Kidney (tissue), 14 donors: ENCODE results near the gene FAM89B. TPM values are rescaled to one million over a fixed set of nuclear protein-coding genes. Genes with fewer than 3 reads are reported as not detected.

ENCODE experiments used
- DNase-seq, 5 donors: peaks; one replicate each; pipeline ENCODE4 v3.0.0-alpha.2; 2013 to 2020
- FAIRE-seq: peaks from 2 replicates; lab custom pipeline; 2012; peaks lifted over from hg19 to GRCh38; lab: Jason Lieb, UNC
- H3K27ac ChIP-seq, 2 donors: one replicate each; pipeline ENCODE4 v1.7.0; 2013; ENCODE audit warnings: low read depth in 2 of 2, low read length in 2 of 2, inconsistent platforms in 1 of 2
- H3K27me3 ChIP-seq: one replicate; pipeline ENCODE4 v1.7.1; 2013; ENCODE audit warnings: low read length, inconsistent platforms; ENCODE audit not compliant: control insufficient read depth, insufficient read depth
- H3K36me3 ChIP-seq, 3 donors: one replicate each; pipeline versions ENCODE4 v1.7.0 to v1.7.1; 2013; ENCODE audit warnings: low read length in 3 of 3, control low read depth in 1 of 3, inconsistent platforms in 1 of 3; ENCODE audit not compliant: insufficient read depth in 3 of 3, control insufficient read depth in 2 of 3
- H3K4me1 ChIP-seq, 3 donors: one replicate each; pipeline versions ENCODE4 v1.7.0 to v1.7.1; 2013; ENCODE audit warnings: low read length in 3 of 3, inconsistent platforms in 1 of 3, low read depth in 1 of 3; ENCODE audit not compliant: control insufficient read depth in 2 of 3, insufficient read depth in 2 of 3
- H3K4me3 ChIP-seq, 3 donors: one replicate each; pipeline versions ENCODE4 v1.7.0 to v1.8.1; 2013; ENCODE audit warnings: low read length in 3 of 3, control low read depth in 1 of 3, inconsistent platforms in 1 of 3
- H3K9ac ChIP-seq, 3 donors: one replicate each; pipeline versions ENCODE4 v1.7.0 to v1.7.1; 2013; ENCODE audit warnings: low read length in 3 of 3, control low read depth in 1 of 3, inconsistent platforms in 1 of 3
- H3K9me3 ChIP-seq, 3 donors: one replicate each; pipeline versions ENCODE4 v1.7.0 to v1.7.1; 2013; ENCODE audit warnings: low read length in 3 of 3, control low read depth in 1 of 3, inconsistent platforms in 1 of 3; ENCODE audit not compliant: control insufficient read depth in 2 of 3, insufficient read depth in 1 of 3
- intact Hi-C: fragments of 100-400 bp; cut with DNase I; formaldehyde crosslinking; loops from one replicate; pipeline ENCODE4 v1.11.1; 2022
- polyA plus RNA-seq: library from polyadenylated mRNA; stranded (reverse); fragments of 350-450 nt; fragmentation: Illumina TruSeq; extraction: RNeasy Lipid Tissue Mini Kit (QIAGEN cat#74804); gene quantifications from one replicate; pipeline ENCODE4 v1.2.3, GENCODE V29; 2014; ENCODE audit warnings: low read depth, low replicate concordance; ENCODE audit not compliant: insufficient read depth
- total RNA-seq: library from RNA; stranded (reverse); fragmentation: NEBNext Ultra II Directional; extraction: Animal tissue kit (Norgen Biotek cat#: 25700); gene quantifications from one replicate; pipeline ENCODE4 v1.2.1, GENCODE V29; 2021
- TF ChIP-seq, protein P1 (sequence below): IDR thresholded peaks from 3 replicates; pipeline ENCODE4 v1.5.1; 2012; ENCODE audit warnings: mild to moderate bottlenecking, moderate library complexity, borderline replicate concordance; ENCODE audit not compliant: insufficient read depth; ENCODE audit errors: extremely low read depth
- donor health status: control.
- donor health status: control.
- donor health status: control.
- donor health status: control.
- donor health status: control.
- donor health status: DM: yes; HTN: yes; CAD: no.
- donor health status: Normal renal cell carcinoma (clear cell type).

The FAM89B gene
- total and polyA plus RNA-seq, 2 donors from 2014 or later, result 33.5 to 36.7 TPM

DNA sequence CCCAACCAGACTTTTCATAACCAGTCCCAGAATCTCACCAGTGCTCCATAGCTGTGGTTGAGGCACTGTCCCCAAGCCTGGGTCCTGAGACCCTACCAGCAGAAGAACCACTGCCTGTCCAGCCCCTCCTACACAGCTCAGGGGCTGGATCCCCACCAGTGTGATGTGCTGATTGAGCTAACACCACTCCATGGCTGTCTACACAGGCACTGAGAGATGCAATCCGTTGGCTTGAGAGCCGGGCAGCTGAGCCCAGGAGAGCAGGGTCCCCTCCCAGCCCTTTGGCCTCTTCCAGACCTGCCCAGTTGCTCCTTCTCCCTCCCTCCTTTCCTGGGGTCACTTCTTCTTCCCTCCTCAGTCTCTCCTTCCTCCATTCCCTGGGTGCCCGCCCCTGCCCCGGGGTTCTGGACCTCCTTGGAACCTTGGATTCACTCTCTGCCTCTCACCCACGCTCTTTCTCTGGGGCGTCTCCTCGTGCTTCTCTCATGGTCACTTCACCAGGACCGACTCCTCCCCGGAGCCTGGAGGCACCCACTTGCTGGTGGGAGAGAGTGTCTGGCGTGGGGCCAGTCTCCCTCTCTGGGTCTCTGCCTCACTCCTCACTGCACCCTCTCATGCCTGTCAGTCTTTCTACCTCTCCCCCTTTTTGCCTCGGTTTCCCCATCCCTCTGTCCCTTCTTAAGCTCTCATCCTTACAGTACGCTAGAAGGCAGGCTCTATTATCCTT is 48.2 kb upstream of the FAM89B start:
- FAIRE-seq, result no peak
- peak overlapping the region; percentile 73 to 76 for H3K27ac ChIP-seq
- intact Hi-C loops, result no loop called here
- peaks cover 4 to 10% (median 4%) of the 10 kb centered on the region in 3 donors for H3K36me3 ChIP-seq
- H3K4me3 ChIP-seq, result peak overlapping the region; percentile 17 to 64 (median 53)
- peaks cover 0 to 24% (median 16%) of the 10 kb centered on the region in 3 donors for H3K4me1 ChIP-seq
- H3K9me3 ChIP-seq, result no peaks in the 10 kb centered on the region
- peak overlapping the region in 2 of 3 donors; percentile 54 to 69 for H3K9ac ChIP-seq
- peak in 2 of 5 donors; percentile 82 to 89 for DNase-seq
- H3K27me3 ChIP-seq, result no peaks in the 10 kb centered on the region
- TF ChIP-seq, protein P1, sequence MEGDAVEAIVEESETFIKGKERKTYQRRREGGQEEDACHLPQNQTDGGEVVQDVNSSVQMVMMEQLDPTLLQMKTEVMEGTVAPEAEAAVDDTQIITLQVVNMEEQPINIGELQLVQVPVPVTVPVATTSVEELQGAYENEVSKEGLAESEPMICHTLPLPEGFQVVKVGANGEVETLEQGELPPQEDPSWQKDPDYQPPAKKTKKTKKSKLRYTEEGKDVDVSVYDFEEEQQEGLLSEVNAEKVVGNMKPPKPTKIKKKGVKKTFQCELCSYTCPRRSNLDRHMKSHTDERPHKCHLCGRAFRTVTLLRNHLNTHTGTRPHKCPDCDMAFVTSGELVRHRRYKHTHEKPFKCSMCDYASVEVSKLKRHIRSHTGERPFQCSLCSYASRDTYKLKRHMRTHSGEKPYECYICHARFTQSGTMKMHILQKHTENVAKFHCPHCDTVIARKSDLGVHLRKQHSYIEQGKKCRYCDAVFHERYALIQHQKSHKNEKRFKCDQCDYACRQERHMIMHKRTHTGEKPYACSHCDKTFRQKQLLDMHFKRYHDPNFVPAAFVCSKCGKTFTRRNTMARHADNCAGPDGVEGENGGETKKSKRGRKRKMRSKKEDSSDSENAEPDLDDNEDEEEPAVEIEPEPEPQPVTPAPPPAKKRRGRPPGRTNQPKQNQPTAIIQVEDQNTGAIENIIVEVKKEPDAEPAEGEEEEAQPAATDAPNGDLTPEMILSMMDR, result no peak

DNA sequence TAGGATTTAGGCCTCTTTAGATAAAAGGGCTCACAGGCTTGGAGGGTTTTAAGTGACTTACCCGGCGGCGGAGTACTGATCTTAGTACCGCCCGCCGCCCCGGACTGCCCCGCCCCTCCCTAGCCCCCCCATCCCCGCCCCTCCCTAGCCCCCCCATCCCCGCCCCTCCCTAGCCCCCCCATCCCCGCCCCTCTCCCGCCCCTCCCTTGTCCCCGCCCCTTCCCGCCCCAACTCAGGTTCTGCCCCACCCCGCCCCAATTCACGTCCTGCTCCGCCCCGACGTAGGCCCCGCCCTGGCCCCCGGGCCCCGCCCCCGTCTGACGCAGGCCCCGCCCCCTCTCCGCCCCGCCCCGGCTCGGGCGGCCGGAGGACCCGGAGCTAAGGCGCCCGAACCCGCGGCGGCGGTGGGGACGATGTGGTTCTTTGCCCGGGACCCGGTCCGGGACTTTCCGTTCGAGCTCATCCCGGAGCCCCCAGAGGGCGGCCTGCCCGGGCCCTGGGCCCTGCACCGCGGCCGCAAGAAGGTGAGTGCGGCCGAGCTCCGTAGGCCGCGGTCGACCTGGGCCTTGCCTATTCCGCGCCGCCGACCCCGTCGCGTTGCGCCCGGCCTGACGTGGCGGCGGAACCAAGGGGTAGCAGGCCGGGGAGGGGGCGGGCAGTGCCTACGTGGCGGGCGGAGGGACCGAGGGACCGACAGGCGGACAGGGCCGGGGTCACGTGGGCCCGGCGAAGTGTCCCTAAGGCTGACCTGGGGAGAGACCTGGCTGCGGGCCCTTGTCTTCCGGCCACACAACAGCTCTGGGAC is 47.4 kb upstream of the FAM89B start, which contains the start of gene SCYL1:
Gene SCYL1, plus strand, starts transcription at position 343 of the 805 bp plus-strand sequence. Its CDS starts 71 bp downstream, at position 414.
- intact Hi-C loops, result no loop called here
- FAIRE-seq, result no peak

DNA sequence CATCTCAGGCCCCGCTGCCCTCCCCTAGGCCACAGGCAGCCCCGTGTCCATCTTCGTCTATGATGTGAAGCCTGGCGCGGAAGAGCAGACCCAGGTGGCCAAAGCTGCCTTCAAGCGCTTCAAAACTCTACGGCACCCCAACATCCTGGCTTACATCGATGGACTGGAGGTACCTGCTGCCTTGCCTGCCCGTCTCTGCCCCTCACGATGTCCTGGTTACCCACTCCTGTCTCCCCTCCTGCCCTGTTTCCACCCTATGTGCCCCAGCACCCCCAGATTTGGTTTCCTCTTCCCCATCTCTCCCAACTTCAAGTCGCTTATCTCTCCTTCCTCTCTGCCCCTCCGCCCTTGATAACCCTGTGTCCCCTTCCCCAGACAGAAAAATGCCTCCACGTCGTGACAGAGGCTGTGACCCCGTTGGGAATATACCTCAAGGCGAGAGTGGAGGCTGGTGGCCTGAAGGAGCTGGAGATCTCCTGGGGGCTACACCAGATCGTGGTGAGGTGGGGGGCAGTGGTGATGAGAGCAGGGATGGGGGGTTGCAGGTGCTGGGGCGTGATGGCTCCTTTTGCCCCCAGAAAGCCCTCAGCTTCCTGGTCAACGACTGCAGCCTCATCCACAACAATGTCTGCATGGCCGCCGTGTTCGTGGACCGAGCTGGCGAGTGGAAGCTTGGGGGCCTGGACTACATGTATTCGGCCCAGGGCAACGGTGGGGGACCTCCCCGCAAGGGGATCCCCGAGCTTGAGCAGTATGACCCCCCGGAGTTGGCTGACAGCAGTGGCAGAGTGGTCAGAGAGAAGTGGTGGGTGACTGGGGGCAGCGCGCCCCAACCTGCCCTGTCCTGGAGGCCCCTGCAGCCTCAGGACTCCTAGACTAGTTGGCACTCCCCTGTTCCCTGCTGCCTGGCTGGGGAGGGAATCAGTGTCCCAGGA is 46.5 kb upstream of the FAM89B start:
- TF ChIP-seq, protein P1, result no peak
- H3K9me3 ChIP-seq, result no peaks in the 10 kb centered on the region
- FAIRE-seq (no peak), DNase-seq (peak in 1 of 5 donors; percentile 83)
- H3K4me1 ChIP-seq, result peaks cover 0 to 24% (median 16%) of the 10 kb centered on the region in 3 donors
- H3K27ac ChIP-seq, result peak overlapping the region; percentile 63 to 67
- H3K36me3 ChIP-seq, result peaks cover 4 to 22% (median 6%) of the 10 kb centered on the region in 3 donors
- peak overlapping the region; percentile 37 to 92 (median 81) for H3K9ac ChIP-seq
- no peaks in the 10 kb centered on the region for H3K27me3 ChIP-seq
- intact Hi-C loops, result no loop called here
- peak overlapping the region; percentile 60 to 84 (median 80) for H3K4me3 ChIP-seq

More for the DNA sequence above, 47.4 kb upstream of the FAM89B start, which contains the start of gene SCYL1:
- TF ChIP-seq, protein P1, result no peak
- Histone ChIP-seq H3K4me1 (peaks cover 0 to 24% (median 16%) of the 10 kb centered on the region in 3 donors), H3K4me3 (peak within 1 kb of the TSS; percentile 60 to 84 (median 80)), H3K9ac (peak within 1 kb of the TSS; percentile 37 to 92 (median 81)), H3K9me3 (no peaks in the 10 kb centered on the region), H3K27me3 (no peaks in the 10 kb centered on the region), H3K36me3 (peaks cover 4 to 13% (median 4%) of the 10 kb centered on the region in 3 donors), H3K27ac (peak within 1 kb of the TSS; percentile 73 to 76)
- DNase-seq, result peak; percentile 76 to 95 (median 88)
